Head of caudate nucleus (tissue), 42 donors: ENCODE data around the gene TSEN54.
"Not testable (repeated sequence)": the region's sequence is repeated elsewhere in the genome, so short reads cannot be mapped to it uniquely, and the experiment has no call there.

Experiments
- DNase-seq, 42 donors: peaks; one replicate each; pipeline versions ENCODE4 v3.0.0 to v3.0.0-alpha.2; 2020 to 2021; ENCODE audit warnings: mixed read lengths in 7 of 42
- intact Hi-C: fragments of 100-400 bp; cut with DNase I; formaldehyde crosslinking; loops from one replicate; pipeline ENCODE4 v1.15.0; 2022

Gene TSEN54

GRCh38 chr17:75516255-75516618 lies at the start of gene TSEN54:
TSS of gene TSEN54 (plus strand) at chr17:75516528. CDS start at chr17:75516561, 33 bp downstream.
- intact Hi-C loops = loop anchor here (5.0 kb wide), 2 partner anchors 59 to 71 kb away; partner anchors contain the start of genes MYO15B and TMEM94
- peak; percentile 91 to 99 (median 97) for DNase-seq

- intact Hi-C loops = no loop called here
- DNase-seq = peak in 18 of 42 donors; percentile 16 to 74 (median 48)
Measured at GRCh38 chr17:75468291-75468754, 48.0 kb upstream of the TSEN54 start.

- intact Hi-C loops = no loop called here
Measured at GRCh38 chr17:75468779-75469373, 47.5 kb upstream of the TSEN54 start.

GRCh38 chr17:75471207-75471606 lies 45.1 kb upstream of the TSEN54 start:
- intact Hi-C loops = no loop called here
- no peak for DNase-seq

More at GRCh38 chr17:75468779-75469373, 47.5 kb upstream of the TSEN54 start:
- no peak for DNase-seq

- DNase-seq = no peak
- intact Hi-C loops = no loop called here
Measured at GRCh38 chr17:75472119-75472518, 44.2 kb upstream of the TSEN54 start.

GRCh38 chr17:75473246-75473645 lies 43.1 kb upstream of the TSEN54 start:
- intact Hi-C loops = no loop called here
- peak in 36 of 42 donors; percentile 33 to 82 (median 57) for DNase-seq

- intact Hi-C loops = no loop called here
- DNase-seq = no peak
Measured at GRCh38 chr17:75474736-75475135, 41.6 kb upstream of the TSEN54 start.

- peak in 25 of 42 donors; percentile 36 to 79 (median 54) for DNase-seq
- intact Hi-C loops = no loop called here
Measured at GRCh38 chr17:75475144-75475835, 41.0 kb upstream of the TSEN54 start.

- intact Hi-C loops = no loop called here
- peak in 1 of 42 donors; percentile 56 for DNase-seq
Measured at GRCh38 chr17:75475851-75476250, 40.5 kb upstream of the TSEN54 start.

- peak in 41 of 42 donors; percentile 57 to 93 (median 80) for DNase-seq
- intact Hi-C loops = no loop called here
Measured at GRCh38 chr17:75476271-75476671, 40.1 kb upstream of the TSEN54 start.

GRCh38 chr17:75476752-75477489 lies 39.4 kb upstream of the TSEN54 start:
- intact Hi-C loops = no loop called here
- peak in 1 of 42 donors; percentile 45 for DNase-seq

GRCh38 chr17:75477490-75477862 lies 38.9 kb upstream of the TSEN54 start:
- intact Hi-C loops = not testable (repeated sequence)
- DNase-seq = peak in 1 of 42 donors; percentile 5

GRCh38 chr17:75478508-75478907 lies 37.8 kb upstream of the TSEN54 start:
- no peak for DNase-seq
- intact Hi-C loops = no loop called here

- no peak for DNase-seq
Measured at GRCh38 chr17:75480281-75480680, 36.0 kb upstream of the TSEN54 start.

GRCh38 chr17:75481194-75482068 lies 34.9 kb upstream of the TSEN54 start:
- DNase-seq = no peak
- intact Hi-C loops = no loop called here

More at GRCh38 chr17:75480281-75480680, 36.0 kb upstream of the TSEN54 start:
- intact Hi-C loops = no loop called here

GRCh38 chr17:75482098-75482942 lies 34.0 kb upstream of the TSEN54 start:
- intact Hi-C loops = no loop called here
- DNase-seq = no peak

GRCh38 chr17:75485688-75486087 lies 30.6 kb upstream of the TSEN54 start:
- intact Hi-C loops = no loop called here
- DNase-seq = no peak

GRCh38 chr17:75486151-75486550 lies 30.2 kb upstream of the TSEN54 start:
- intact Hi-C loops = no loop called here
- no peak for DNase-seq
